ENCODE measurements around the gene ZNF668.

- no peak for TF ChIP-seq CTCF (IDR thresholded peaks at IDR 0.05)
- TF ChIP-seq EZH2phosphoT487 (IDR thresholded peaks at IDR 0.05): no peak
Observed at GRCh38 chr16:31073970-31074813, at the start of gene ZNF668, which contains the start of gene ZNF646.
